Spleen (tissue), 7 donors: ENCODE data around the gene OTUD4.

Source experiments
- CTCF ChIP-seq, 11 experiments: fragments of 200-600 bp in 7 of 11; fragments of 450-650 bp in 4 of 11; sonication (generic) in 4 of 11; IDR thresholded peaks in 8 of 11; conservative IDR thresholded peaks in 3 of 11; 1 replicate in 7 of 11; 2 replicates in 4 of 11; pipeline versions ENCODE4 v1.4.0 to v1.8.0; 2016 to 2021; ENCODE audit warnings: antibody characterized with exemption in 11 of 11, inconsistent platforms in 4 of 11, mild to moderate bottlenecking in 1 of 11
- POLR2A ChIP-seq, 3 donors: fragments of 450-650 bp; IDR thresholded peaks; one replicate each; pipeline ENCODE4 v1.5.1; 2017; ENCODE audit warnings: antibody characterized with exemption in 3 of 3, mild to moderate bottlenecking in 1 of 3
- POLR2AphosphoS5 ChIP-seq, 3 donors: sonication (generic); formaldehyde crosslinking; IDR thresholded peaks; one replicate each; pipeline ENCODE4 v1.5.1; 2017; ENCODE audit warnings: antibody characterized with exemption in 3 of 3
- donor health status: DM: no; HTN: no; CAD: no; lungs with moderate emphysema.
- donor health status: DM: no; HTN: no; CAD: no.
- donor health status: DM: no; HTN: no; CAD: no.

GRCh38 chr4:145203410-145203809 is 23.0 kb upstream of the OTUD4 start:
- TF ChIP-seq POLR2AphosphoS5 (IDR thresholded peaks at IDR 0.05) (no peak), CTCF (IDR thresholded peaks at IDR 0.05 in 8 of 11, conservative IDR thresholded peaks at IDR 0.05 in 3 of 11) (no peak), POLR2A (IDR thresholded peaks at IDR 0.05) (no peak)
